ENCODE measurements around the gene ATG16L1. TPM values are rescaled to one million over a fixed set of nuclear protein-coding genes. Genes with fewer than 3 reads are reported as not detected.

ATG16L1 gene
- total and polyA plus RNA-seq, 9 donors = 9.5 to 32.3 (median 20.0) TPM

DNA sequence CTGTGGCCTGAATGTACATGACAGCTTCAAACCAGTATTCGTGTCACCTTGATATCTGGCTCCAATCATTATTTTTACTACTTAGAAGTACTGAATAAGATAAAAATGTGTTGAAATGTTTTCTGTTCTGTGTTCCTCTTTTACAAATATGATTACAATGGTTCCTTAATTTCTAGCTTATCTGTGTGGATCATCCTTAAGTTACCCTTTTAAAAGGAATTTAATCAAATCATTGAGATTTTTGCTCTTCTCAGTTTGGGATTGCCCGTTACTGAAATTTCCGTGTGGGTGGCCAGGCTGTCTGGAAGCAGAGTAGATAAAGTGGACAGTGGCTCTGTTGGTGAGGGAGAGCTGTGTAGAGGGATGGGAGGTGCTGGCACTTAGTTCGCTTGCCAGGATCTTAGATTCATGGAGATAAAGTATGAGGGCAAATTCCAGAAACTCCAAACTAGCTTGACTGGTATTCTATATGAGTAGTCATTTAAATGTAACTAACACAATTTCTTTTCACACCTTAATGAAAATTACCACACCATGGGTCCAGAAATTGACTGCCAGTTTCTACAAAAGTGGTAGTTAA lies 28.7 kb downstream of the ATG16L1 start:
- no peak overlapping the region for H3K27ac ChIP-seq
- TF ChIP-seq, protein P1, sequence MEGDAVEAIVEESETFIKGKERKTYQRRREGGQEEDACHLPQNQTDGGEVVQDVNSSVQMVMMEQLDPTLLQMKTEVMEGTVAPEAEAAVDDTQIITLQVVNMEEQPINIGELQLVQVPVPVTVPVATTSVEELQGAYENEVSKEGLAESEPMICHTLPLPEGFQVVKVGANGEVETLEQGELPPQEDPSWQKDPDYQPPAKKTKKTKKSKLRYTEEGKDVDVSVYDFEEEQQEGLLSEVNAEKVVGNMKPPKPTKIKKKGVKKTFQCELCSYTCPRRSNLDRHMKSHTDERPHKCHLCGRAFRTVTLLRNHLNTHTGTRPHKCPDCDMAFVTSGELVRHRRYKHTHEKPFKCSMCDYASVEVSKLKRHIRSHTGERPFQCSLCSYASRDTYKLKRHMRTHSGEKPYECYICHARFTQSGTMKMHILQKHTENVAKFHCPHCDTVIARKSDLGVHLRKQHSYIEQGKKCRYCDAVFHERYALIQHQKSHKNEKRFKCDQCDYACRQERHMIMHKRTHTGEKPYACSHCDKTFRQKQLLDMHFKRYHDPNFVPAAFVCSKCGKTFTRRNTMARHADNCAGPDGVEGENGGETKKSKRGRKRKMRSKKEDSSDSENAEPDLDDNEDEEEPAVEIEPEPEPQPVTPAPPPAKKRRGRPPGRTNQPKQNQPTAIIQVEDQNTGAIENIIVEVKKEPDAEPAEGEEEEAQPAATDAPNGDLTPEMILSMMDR (IDR thresholded peaks at IDR 0.05) = no peak
- TF ChIP-seq POLR2A (IDR thresholded peaks at IDR 0.05) (no peak), EP300 (IDR thresholded peaks at IDR 0.05) (no peak)
- H3K4me3 ChIP-seq = no peak overlapping the region
- H3K27me3 ChIP-seq = no peaks in the 10 kb centered on the region
- intact Hi-C loops (cut with DNase I) = no loop called here
- no peaks in the 10 kb centered on the region for H3K4me1 ChIP-seq (ENCODE audit: insufficient read depth)
- H3K36me3 ChIP-seq = no peaks in the 10 kb centered on the region
- WGBS, 3 donors = 67 to 68% (median 68%) methylated on average over 4 of the region's 4 CpGs
- DNase-seq = no peak
- no peaks in the 10 kb centered on the region for H3K9me3 ChIP-seq

DNA sequence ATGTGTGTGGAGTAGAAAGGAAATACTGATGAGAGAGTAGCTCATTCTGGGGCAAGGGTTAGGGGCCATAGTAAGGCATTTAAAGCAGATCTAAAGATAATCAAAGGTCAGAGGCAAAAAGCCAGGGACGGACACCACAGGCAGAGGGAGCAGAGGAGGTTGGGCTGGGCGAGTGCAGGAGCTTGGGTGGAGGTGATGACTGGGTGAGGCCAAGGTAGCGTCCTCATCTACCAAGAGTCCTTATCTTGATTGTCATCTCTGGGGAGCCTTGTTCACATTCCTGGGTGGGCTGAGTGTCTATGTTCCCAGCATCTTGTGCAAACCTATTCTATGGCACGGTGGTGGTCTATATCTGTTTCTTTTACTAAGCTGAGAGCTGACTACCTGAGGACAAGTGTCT lies 30.1 kb downstream of the ATG16L1 start:
- WGBS, 3 donors = 88 to 91% (median 90%) methylated on average over 4 of the region's 4 CpGs
- H3K27me3 ChIP-seq = no peaks in the 10 kb centered on the region
- intact Hi-C loops (cut with DNase I) = no loop called here
- no peak overlapping the region for H3K4me3 ChIP-seq
- no peaks in the 10 kb centered on the region for H3K9me3 ChIP-seq
- H3K4me1 ChIP-seq (ENCODE audit: insufficient read depth) = no peaks in the 10 kb centered on the region
- H3K27ac ChIP-seq = no peak overlapping the region
- no peak for DNase-seq
- TF ChIP-seq POLR2A (IDR thresholded peaks at IDR 0.05) (no peak), EP300 (IDR thresholded peaks at IDR 0.05) (no peak)
- TF ChIP-seq, protein P1 (IDR thresholded peaks at IDR 0.05) = no peak
- H3K36me3 ChIP-seq = no peaks in the 10 kb centered on the region

DNA sequence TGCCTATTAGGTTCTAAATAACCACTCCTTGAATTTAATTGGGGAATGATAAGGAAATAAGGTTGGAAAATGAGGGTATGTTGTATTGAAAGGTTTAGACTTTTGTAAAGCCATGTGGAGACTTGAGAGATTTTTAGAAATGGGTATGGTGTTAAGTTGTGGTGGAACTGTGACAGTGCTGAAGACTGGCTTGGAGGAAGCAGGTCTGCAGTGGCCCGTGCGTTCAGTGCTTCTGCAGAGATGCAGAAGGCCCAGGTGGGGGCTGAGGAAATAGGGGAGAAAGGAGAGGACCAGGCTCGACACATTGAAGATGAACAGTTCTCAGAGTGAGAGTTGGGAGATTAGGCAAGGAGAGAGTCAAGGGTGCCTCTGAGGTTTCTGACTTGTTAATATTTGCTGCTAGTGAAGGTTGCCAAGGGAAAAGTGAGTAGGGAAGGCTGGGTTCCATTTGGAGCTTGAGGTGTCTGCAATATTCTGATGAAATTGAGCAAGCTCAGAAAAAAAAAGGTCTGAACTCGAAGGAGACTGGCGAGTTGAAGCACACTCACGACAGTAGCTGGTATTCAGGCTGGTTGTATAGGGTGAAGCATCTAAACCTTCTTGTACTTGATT lies 30.6 kb downstream of the ATG16L1 start:
- H3K9me3 ChIP-seq = no peaks in the 10 kb centered on the region
- WGBS, 3 donors = 95 to 96% (median 95%) methylated on average over 6 of the region's 6 CpGs
- H3K27ac ChIP-seq = no peak overlapping the region
- H3K27me3 ChIP-seq = no peaks in the 10 kb centered on the region
- DNase-seq = no peak
- no peaks in the 10 kb centered on the region for H3K36me3 ChIP-seq
- TF ChIP-seq, protein P1 (IDR thresholded peaks at IDR 0.05) = no peak
- TF ChIP-seq POLR2A (IDR thresholded peaks at IDR 0.05) = no peak
- no peak for TF ChIP-seq EP300 (IDR thresholded peaks at IDR 0.05)
- H3K4me1 ChIP-seq (ENCODE audit: insufficient read depth) = no peaks in the 10 kb centered on the region
- intact Hi-C loops (cut with DNase I) = no loop called here
- no peak overlapping the region for H3K4me3 ChIP-seq

DNA sequence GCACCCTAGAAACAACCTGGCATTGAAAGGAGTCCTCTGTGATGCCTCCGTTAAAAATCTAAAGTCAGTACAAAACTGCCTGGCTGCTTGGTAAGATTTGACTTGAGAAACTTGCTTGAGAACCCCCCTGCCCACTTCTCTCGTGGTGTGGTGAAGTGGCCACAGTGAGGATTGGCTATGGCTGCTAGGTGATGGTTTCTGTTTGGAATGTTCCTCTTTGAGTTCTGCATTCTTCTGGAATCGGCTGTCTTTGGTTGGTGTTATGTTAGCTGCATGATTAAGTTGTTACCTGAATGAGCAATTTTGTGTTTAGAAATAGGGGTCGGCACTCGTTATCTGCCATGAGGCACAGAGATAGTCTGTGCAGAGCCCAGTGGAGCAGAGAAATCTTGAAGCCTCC lies 34.4 kb downstream of the ATG16L1 start:
- no peak overlapping the region for H3K27ac ChIP-seq
- no peaks in the 10 kb centered on the region for H3K36me3 ChIP-seq
- H3K4me3 ChIP-seq = no peak overlapping the region
- intact Hi-C loops (cut with DNase I) = no loop called here
- no peaks in the 10 kb centered on the region for H3K4me1 ChIP-seq (ENCODE audit: insufficient read depth)
- no peaks in the 10 kb centered on the region for H3K27me3 ChIP-seq
- DNase-seq = no peak
- no peaks in the 10 kb centered on the region for H3K9me3 ChIP-seq
- WGBS, 3 donors = 79 to 87% (median 82%) methylated on average over 5 of the region's 5 CpGs
- TF ChIP-seq, protein P1 (IDR thresholded peaks at IDR 0.05) = no peak
- TF ChIP-seq EP300 (IDR thresholded peaks at IDR 0.05) (no peak), POLR2A (IDR thresholded peaks at IDR 0.05) (no peak)

Data from ovary (tissue), 9 donors.